HG03521 (cell line): Measurements from ENCODE around the gene SH3BP4.

Source experiments
- ATAC-seq: cut with Tn5 transposase; IDR thresholded peaks from one replicate; pipeline ENCODE4 v1.9.1; 2021; ENCODE audit warnings: mild to moderate bottlenecking, moderate library complexity; ENCODE audit not compliant: unreplicated experiment

SH3BP4 gene

GRCh38 chr2:235032949-235033348 is 81.1 kb downstream of the SH3BP4 start:
- ATAC-seq: no peak

GRCh38 chr2:235034265-235035118 is 82.7 kb downstream of the SH3BP4 start:
- no peak for ATAC-seq

- no peak for ATAC-seq
Observed at GRCh38 chr2:235037604-235038166, 85.9 kb downstream of the SH3BP4 start.

- ATAC-seq: no peak
Observed at GRCh38 chr2:235041221-235041917, 89.6 kb downstream of the SH3BP4 start.

GRCh38 chr2:235041918-235042575 is 90.2 kb downstream of the SH3BP4 start:
- ATAC-seq: no peak

GRCh38 chr2:235042576-235043515 is 91.0 kb downstream of the SH3BP4 start:
- no peak for ATAC-seq

GRCh38 chr2:235043762-235044500 is 92.1 kb downstream of the SH3BP4 start:
- ATAC-seq: no peak

- no peak for ATAC-seq
Observed at GRCh38 chr2:235044501-235045271, 92.9 kb downstream of the SH3BP4 start.

- ATAC-seq: no peak
Observed at GRCh38 chr2:235045336-235045972, 93.6 kb downstream of the SH3BP4 start.

GRCh38 chr2:235045973-235046343 is 94.1 kb downstream of the SH3BP4 start:
- ATAC-seq: no peak

GRCh38 chr2:235046589-235046988 is 94.8 kb downstream of the SH3BP4 start:
- ATAC-seq: no peak

GRCh38 chr2:235047171-235048160 is 95.6 kb downstream of the SH3BP4 start:
- ATAC-seq: no peak

- ATAC-seq: no peak
Observed at GRCh38 chr2:235048549-235048948, 96.7 kb downstream of the SH3BP4 start.

- ATAC-seq: no peak
Observed at GRCh38 chr2:235049069-235049468, 97.3 kb downstream of the SH3BP4 start.

- ATAC-seq: no peak
Observed at GRCh38 chr2:235049719-235050118, 97.9 kb downstream of the SH3BP4 start.

GRCh38 chr2:235050980-235051351 is 99.1 kb downstream of the SH3BP4 start:
- no peak for ATAC-seq
